ENCODE measurements around the gene KSR1. TPM values are rescaled to one million over a fixed set of nuclear protein-coding genes. Genes with fewer than 3 reads are reported as not detected.

KSR1 gene
- total RNA-seq, 1 donor: 6.5 TPM

- Histone ChIP-seq H3K79me2 (ENCODE audit: insufficient read depth, low read length) (no peaks in the 10 kb centered on the region), H3K27me3 (ENCODE audit: insufficient read depth, low read length) (no peaks in the 10 kb centered on the region), H3K27ac (ENCODE audit: low read depth, low read length) (no peak overlapping the region), H3K9me3 (ENCODE audit: low read depth, low read length) (no peaks in the 10 kb centered on the region), H3K4me2 (ENCODE audit: insufficient read depth, low read length) (no peak overlapping the region), H3K4me3 (ENCODE audit: insufficient read depth, low read length) (no peak overlapping the region), H4K20me1 (ENCODE audit: insufficient read depth, low read length) (no peaks in the 10 kb centered on the region), H3K4me1 (ENCODE audit: insufficient read depth, low read length) (no peaks in the 10 kb centered on the region), H2AFZ (ENCODE audit: low read length) (no peak overlapping the region), H3K36me3 (ENCODE audit: insufficient read depth, low read length) (no peaks in the 10 kb centered on the region)
- no peak for TF ChIP-seq CTCF (IDR thresholded peaks at IDR 0.05; ENCODE audit: extremely low read depth, low read depth, low read length)
- DNase-seq (ENCODE audit: insufficient read length, low spot score, missing footprints): no peak
Observed at GRCh38 chr17:27621942-27622559, 165.8 kb downstream of the KSR1 start.

GRCh38 chr17:27622986-27623385 is 166.7 kb downstream of the KSR1 start:
- no peaks in the 10 kb centered on the region for H3K9me3 ChIP-seq (ENCODE audit: low read depth, low read length)
- no peaks in the 10 kb centered on the region for H4K20me1 ChIP-seq (ENCODE audit: insufficient read depth, low read length)
- H3K27ac ChIP-seq (ENCODE audit: low read depth, low read length): no peak overlapping the region
- no peak overlapping the region for H2AFZ ChIP-seq (ENCODE audit: low read length)
- H3K27me3 ChIP-seq (ENCODE audit: insufficient read depth, low read length): no peaks in the 10 kb centered on the region
- no peaks in the 10 kb centered on the region for H3K4me1 ChIP-seq (ENCODE audit: insufficient read depth, low read length)
- H3K4me2 ChIP-seq (ENCODE audit: insufficient read depth, low read length): no peak overlapping the region
- no peaks in the 10 kb centered on the region for H3K79me2 ChIP-seq (ENCODE audit: insufficient read depth, low read length)
- TF ChIP-seq CTCF (IDR thresholded peaks at IDR 0.05; ENCODE audit: extremely low read depth, low read depth, low read length): no peak
- no peak for DNase-seq (ENCODE audit: insufficient read length, low spot score, missing footprints)
- H3K36me3 ChIP-seq (ENCODE audit: insufficient read depth, low read length): no peaks in the 10 kb centered on the region
- no peak overlapping the region for H3K4me3 ChIP-seq (ENCODE audit: insufficient read depth, low read length)

- H3K79me2 ChIP-seq (ENCODE audit: insufficient read depth, low read length): no peaks in the 10 kb centered on the region
- H3K27me3 ChIP-seq (ENCODE audit: insufficient read depth, low read length): no peaks in the 10 kb centered on the region
- H3K9me3 ChIP-seq (ENCODE audit: low read depth, low read length): no peaks in the 10 kb centered on the region
- no peak overlapping the region for H2AFZ ChIP-seq (ENCODE audit: low read length)
- no peaks in the 10 kb centered on the region for H3K4me1 ChIP-seq (ENCODE audit: insufficient read depth, low read length)
- no peak overlapping the region for H3K4me3 ChIP-seq (ENCODE audit: insufficient read depth, low read length)
- DNase-seq (ENCODE audit: insufficient read length, low spot score, missing footprints): no peak
- H3K4me2 ChIP-seq (ENCODE audit: insufficient read depth, low read length): no peak overlapping the region
- H3K36me3 ChIP-seq (ENCODE audit: insufficient read depth, low read length): no peaks in the 10 kb centered on the region
- H3K27ac ChIP-seq (ENCODE audit: low read depth, low read length): no peak overlapping the region
- TF ChIP-seq CTCF (IDR thresholded peaks at IDR 0.05; ENCODE audit: extremely low read depth, low read depth, low read length): no peak
- no peaks in the 10 kb centered on the region for H4K20me1 ChIP-seq (ENCODE audit: insufficient read depth, low read length)
Observed at GRCh38 chr17:27623614-27624013, 167.4 kb downstream of the KSR1 start.

- TF ChIP-seq CTCF (IDR thresholded peaks at IDR 0.05; ENCODE audit: extremely low read depth, low read depth, low read length): no peak
- H3K36me3 ChIP-seq (ENCODE audit: insufficient read depth, low read length): no peaks in the 10 kb centered on the region
- DNase-seq (ENCODE audit: insufficient read length, low spot score, missing footprints): no peak
Observed at GRCh38 chr17:27624539-27624938, 168.3 kb downstream of the KSR1 start.

More at GRCh38 chr17:27624539-27624938, 168.3 kb downstream of the KSR1 start:
- no peaks in the 10 kb centered on the region for H4K20me1 ChIP-seq (ENCODE audit: insufficient read depth, low read length)
- no peak overlapping the region for H3K4me2 ChIP-seq (ENCODE audit: insufficient read depth, low read length)
- no peaks in the 10 kb centered on the region for H3K9me3 ChIP-seq (ENCODE audit: low read depth, low read length)
- no peaks in the 10 kb centered on the region for H3K27me3 ChIP-seq (ENCODE audit: insufficient read depth, low read length)
- no peak overlapping the region for H3K4me3 ChIP-seq (ENCODE audit: insufficient read depth, low read length)
- H3K79me2 ChIP-seq (ENCODE audit: insufficient read depth, low read length): no peaks in the 10 kb centered on the region
- H2AFZ ChIP-seq (ENCODE audit: low read length): no peak overlapping the region
- no peaks in the 10 kb centered on the region for H3K4me1 ChIP-seq (ENCODE audit: insufficient read depth, low read length)
- H3K27ac ChIP-seq (ENCODE audit: low read depth, low read length): no peak overlapping the region

Data from osteoblast (primary cell).